ENCODE results near the gene ALDH1L2.
A peak's percentile ranks its signal among the peaks of the same experiment; 100 is the strongest.

ALDH1L2 gene

GRCh38 chr12:105083031-105083430 lies 1.2 kb downstream of the ALDH1L2 start:
- DNase-seq = no peak

DNA sequence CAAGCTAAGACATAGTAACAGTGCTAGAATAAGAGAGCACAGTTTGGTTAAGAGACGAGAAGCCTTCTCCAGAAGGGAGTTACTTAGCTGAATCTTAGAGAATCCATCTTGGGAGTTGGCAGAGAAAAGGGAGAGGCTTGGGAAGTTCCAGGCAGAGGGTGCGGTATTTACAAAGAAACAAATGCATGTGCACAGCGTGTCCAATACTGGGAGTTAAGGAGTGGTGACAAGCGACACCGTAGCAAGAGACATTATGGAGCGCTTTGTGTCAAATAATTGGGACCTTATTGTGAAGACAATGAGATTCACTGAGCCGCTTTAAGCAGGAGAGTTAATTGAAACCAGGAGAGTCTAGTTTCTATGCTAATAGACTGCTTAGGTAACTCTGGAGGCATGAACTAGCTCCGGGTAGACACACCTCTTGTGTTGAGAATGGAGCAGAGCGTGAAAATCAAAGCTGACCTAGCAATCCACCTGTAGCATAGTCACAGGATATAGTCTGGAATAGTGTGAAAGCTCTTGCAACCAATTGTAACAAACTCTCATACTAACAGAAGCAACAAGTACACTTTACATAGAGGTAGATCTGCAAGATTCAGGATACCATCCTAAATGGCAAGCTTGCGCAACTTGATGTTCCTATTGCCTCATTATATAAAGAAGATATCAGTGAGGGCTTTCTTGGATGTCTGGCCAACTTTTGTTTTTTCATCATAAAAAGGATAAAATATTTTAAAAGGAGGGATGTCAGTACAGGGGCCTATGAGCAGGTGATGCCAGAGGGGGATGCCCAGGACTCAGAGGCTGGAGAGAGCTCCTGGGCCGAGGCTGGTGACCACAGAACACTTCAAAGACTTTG lies 5.3 kb downstream of the ALDH1L2 start:
- no peak for DNase-seq

DNA sequence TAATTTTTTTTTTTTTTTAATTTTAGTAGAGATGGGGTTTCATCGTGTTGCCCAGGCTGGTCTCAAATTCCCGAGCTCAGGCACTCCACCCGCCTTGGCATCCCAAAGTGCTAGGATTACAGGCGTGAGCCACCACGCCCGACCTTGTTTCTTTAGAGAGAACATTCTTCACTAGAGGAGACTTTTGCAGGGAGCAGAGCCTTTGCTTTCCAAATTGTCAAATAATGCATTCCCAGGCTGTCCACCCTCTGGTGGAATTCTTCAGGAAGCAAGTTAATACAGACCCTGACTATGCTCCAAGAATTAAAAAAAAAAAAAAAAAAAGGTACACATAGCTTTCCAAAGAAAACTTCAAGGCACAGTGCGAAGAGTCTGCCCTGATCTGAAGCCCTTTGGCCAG lies 6.8 kb downstream of the ALDH1L2 start:
- DNase-seq = no peak

DNA sequence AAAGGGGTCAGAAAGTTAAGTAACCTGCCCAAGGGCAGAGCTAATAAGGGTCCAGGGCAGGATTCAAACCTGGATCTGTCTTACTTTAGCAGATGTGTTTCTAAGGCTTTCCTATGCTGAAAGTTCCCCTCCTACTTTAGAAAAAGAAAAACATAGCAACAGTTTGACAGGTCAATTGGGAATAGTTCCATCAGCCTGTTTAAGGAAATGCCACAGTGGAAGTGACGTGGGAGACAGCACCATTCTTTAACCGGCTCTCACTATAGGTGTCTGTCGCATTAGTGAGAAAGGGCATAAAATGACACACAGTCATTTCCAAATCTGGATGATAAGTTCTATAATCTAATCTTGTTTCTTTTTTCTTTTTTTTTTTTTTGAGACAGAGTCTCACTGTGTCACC lies 7.3 kb downstream of the ALDH1L2 start:
- DNase-seq = no peak

DNA sequence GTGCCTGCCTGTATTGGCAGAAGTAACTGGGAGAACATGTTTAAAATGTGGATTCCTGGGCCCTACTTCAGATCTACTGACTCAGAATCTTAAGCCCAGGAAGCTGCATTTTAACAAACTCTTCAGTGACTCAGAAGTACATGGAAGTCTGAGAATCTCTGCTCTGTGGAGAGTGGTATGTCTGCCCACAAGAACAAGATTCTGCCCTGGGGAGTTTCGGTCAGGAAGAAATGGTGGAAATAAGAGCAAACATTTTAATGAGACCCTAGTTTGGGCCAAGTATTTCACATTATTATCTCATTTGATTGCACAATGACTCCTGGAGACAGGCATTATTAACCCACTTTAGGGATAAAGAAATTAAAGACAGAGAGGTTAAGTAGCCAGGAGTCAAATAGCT lies 8.2 kb downstream of the ALDH1L2 start:
- DNase-seq = no peak

DNA sequence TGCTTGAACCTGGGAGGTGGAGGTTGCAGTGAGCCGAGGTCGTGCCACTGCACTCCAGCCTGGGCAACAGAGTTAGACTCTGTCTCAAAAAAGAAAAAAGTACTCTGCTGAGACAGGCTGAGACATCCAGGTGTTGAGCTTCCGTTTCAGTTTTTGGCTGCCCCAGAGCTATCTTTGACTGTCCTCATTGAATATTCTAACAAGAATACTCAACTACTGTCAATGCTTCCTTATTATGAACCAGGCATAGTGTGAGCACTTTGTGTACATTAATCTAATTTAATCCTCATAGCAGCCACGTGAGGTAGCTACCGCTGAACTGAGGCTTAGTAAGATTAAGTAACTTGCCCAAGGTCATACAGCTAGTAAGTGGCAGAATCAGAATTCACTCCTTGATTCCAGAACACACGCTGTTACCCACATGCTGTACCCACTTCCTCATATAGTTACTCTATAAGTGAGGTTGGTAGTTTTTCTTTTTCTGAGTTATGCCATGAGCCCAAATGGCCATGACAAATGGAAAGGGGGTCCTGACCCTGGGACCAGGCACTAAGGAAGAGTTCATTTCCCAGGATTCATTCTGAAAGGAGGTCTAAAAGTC lies 11.3 kb downstream of the ALDH1L2 start:
- no peak for DNase-seq

- no peak for DNase-seq
Observed at GRCh38 chr12:105071981-105072380, 12.3 kb downstream of the ALDH1L2 start.

- DNase-seq = no peak
Observed at GRCh38 chr12:105069936-105070702, 14.1 kb downstream of the ALDH1L2 start.

GRCh38 chr12:105067511-105068031 lies 16.7 kb downstream of the ALDH1L2 start:
- peak; percentile 37 for DNase-seq

GRCh38 chr12:105064564-105065178 lies 19.6 kb downstream of the ALDH1L2 start:
- DNase-seq = no peak

- peak; percentile 38 for DNase-seq
Observed at GRCh38 chr12:105060715-105061378, 23.4 kb downstream of the ALDH1L2 start.

DNA sequence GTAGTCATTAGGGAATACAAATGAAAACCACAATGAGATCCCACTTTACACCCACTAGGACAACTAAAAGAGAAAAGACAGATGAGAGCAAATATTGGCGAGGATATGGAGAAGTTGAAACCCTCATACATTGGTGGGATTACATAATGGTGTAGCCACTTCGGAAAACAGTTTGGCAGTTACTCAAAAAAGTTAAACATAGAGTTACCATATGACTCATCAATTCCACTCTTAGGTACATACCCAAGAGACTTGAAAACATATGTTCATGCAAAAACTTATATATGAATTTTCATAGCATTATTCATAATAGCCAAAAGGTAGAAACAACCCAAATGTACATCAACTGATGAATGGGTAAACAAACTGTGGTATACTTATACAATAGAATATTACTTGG lies 27.1 kb downstream of the ALDH1L2 start:
- no peak for DNase-seq

DNA sequence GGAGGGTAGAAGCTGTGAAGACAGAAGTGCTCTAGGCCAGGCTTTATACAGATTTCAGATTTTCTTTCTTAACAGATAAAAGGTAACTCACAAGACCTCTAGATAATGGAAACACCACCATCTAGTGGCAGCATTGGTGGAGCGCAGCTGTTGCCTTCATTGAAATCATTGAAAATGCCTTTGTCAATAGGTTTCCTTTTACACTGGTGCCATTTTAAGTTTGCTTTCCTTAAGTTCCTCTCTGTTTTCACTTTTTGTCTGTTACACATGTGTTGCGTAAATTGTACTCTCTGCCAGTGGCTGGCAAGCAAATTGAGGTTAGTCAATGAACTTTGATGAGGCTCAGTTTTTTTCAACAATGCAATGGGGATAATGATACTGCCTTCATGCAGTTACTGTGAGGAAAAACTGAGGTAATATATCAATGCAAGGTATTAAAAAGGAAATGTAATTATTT lies 31.1 kb downstream of the ALDH1L2 start:
- DNase-seq = peak; percentile 86

DNA sequence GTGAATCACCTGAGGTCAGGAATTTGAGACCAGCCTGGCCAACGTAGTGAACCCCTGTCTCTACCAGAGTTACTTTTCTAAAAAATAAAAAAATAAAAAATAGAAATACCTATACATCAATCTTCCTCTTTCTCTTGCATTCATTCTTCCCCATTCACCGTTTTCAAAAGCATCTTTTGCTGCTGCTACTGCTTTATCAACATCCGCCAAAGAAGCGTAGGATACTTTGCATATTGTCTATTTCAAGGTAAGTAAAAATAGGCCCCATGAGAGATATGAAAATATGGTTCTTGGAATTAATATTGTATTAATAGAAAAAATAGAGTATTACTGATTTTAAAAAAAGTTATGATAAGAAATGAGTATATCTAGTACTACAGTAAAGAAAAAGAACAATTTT lies 32.3 kb downstream of the ALDH1L2 start:
- no peak for DNase-seq

DNA sequence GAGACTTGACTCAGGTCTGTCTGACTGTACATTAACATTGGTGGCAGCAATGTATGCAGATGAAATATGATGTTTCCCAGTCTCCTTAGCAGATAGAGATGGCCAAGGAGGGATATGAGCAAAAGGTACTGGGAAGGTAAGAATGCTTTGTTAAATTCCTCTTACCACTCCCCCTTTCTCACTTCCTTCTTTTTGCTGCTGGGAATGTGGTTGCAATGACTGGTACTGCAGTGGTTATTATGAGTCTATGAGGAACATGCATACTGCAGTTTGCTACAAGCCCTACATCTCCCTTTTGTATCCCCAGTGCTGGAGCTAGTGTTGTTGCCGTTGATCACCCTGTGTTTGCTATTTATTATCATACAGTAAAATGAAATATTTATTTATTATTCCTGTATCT lies 35.9 kb downstream of the ALDH1L2 start:
- DNase-seq = no peak

DNA sequence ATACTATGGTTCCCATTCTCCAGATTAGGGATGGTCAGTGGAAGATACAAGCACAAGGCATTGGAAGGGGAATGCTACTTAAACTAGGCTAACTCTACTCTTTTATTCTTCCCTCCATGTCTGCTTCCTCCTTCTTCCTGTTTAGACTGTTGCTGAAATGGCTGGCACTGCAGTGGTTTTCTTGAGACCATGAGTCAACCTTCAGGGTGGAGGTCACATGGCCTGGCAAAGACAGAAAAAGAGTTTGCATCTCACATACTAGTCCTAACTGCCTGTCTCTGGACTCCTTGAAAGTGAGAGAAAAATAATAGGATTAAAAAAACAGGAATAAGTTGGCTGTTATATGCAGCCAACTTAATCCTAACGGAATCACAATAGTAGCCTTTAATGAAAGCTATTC lies 37.0 kb downstream of the ALDH1L2 start:
- no peak for DNase-seq

DNA sequence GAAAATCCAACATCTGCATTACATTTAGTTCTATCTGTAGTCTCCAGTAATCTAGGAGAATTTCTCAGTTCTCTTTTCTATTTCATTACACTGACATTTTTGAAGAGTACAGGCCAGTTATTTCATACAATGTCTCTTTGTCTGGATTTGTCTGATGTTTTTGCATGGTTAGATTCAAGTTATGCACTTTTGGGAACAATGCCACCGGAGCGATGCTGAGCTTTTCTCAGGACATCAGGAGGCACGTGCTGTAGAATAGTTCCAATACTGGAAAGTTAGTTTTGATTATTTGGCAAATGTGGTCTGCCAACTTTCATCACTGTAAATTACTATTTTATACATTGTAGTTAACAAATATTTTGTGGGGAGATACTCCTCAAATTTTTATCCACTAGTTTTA lies 43.1 kb downstream of the ALDH1L2 start:
- no peak for DNase-seq

DNA sequence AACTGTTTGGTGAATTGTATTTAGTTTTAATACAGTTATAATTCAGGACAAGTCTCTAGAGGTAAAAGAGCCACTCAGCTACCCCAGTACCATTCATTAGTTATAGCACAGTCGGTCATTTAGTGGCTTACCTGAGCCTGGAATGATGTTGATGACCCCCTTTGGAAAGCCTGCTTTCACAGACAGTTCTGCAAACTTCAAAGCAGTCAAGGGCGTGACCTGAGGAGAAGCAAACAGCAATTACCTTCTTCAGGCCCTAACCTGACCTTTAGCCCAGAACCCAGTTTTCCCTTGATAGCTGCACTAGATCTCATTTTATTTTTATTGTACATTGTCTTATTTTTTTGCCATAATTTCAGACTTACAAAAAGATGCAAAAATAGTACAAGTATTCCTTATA lies 43.8 kb downstream of the ALDH1L2 start:
- DNase-seq = no peak

- DNase-seq = no peak
Observed at GRCh38 chr12:105036937-105037649, 47.2 kb downstream of the ALDH1L2 start.

- DNase-seq = no peak
Observed at GRCh38 chr12:105033851-105034250, 50.4 kb downstream of the ALDH1L2 start.

DNA sequence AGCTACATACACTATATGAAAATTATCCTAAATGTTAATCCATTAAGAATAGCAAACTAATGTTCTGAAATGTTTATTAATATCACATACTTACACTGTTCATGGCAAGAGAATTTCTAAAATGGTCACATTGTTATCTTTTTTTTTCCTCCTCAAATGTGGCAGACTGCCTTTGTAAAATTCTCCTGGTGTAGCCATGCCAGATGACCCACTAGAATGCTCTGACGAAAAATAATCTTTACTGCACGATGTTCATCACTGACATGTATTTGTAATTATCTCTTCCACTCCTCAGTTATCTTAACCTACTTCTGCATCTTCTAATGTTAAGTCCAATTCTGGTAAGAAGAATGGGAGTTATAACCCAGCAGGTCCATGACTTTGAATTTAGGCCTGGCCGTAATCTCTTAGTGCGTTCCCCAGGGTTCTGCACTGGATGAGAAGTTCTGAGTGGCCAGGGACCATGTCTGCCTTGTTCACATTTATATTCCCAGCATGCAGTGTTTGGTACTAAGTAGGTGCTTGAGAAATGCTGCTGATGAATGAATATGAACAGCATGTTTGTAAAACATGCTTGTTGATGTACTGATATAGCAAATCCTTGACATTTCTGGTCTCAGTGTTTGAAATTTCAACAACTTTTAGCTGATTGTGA lies 51.4 kb downstream of the ALDH1L2 start:
- no peak for DNase-seq

Data from NCI-H2029 treated with DMSO at 0.1 percent for 48 hours (cell line).